SHP77 treated with DMSO at 0.1 percent for 48 hours (cell line): Measurements from ENCODE around the gene SSRP1.

Experiments used
- DNase-seq: peaks from one replicate; lab custom pipeline; 2025; lab: John Stamatoyannopoulos, UW

SSRP1 gene

DNA sequence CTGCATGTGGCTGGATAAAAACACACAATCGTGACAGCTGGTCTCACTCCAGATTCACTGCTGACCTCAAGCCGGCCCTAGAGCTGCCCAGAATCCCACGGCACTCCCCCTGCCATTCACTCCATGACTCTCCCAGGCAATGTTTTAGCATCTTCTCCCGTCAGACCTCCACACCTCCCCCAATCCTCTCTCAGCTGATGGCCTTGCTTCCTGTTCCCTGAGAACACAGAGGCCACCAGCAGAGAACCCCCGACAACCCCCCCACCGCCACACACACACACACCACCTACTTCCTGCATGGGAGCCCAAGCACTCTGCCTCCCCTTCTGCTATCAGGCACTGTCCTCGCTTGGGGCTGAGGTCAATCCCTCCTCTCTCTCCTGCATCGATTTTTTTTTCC is 20.2 kb downstream of the SSRP1 start:
- no peak for DNase-seq

- no peak for DNase-seq
Measured at GRCh38 chr11:57314221-57314973, 21.3 kb downstream of the SSRP1 start.

DNA sequence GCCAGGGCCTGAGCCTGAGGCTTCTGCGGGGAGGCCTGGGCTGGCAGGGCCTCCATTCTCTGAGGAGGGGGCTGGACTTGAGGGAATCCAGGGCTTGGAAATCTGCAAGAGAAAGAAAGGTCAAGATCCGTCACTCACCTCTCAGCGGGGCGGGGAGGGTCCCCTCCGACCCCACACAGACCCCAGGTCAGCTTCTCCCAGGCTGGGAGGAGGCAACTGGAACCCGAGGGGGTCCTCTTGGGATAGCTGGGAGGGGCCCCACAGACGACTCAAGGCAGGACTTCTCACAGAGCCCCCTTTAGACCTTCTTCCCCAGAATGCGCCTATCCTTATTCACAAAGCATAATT is 21.9 kb downstream of the SSRP1 start:
- DNase-seq: no peak

DNA sequence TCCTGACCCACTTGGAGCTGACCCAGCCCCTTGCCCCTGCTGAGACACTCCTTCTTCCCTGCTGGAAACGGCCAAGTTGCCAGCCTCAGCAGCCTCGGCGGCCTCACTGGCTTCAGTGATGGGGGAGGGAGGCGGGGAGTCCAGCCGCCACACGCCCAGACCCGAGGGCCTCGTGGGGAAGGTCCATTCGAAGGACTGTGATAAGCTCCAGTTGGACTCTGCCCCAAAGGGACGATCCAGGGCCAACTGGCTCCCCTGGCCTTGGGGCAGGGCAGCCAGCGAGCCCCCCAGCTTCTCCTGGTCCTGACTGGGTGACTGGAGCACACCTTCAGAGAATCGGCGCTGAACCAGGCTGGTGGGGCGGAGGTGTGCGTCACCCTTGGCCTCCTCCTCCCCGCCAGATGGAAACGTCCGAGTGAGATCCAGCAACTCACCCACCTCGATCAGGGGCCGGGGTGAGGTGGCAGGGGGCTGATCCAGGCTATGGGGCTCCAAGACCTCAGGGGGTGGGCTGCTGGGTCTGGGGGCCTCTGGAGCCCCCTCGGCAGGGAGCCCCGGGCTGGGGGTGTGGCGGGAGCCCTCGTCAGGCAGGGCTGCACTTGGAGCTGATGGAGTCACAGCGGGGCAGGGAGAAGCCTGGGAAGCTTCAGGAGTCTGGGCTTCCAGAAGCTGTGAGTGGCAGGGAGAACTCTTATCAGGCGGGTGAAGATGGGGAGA is 22.5 kb downstream of the SSRP1 start:
- DNase-seq: no peak

DNA sequence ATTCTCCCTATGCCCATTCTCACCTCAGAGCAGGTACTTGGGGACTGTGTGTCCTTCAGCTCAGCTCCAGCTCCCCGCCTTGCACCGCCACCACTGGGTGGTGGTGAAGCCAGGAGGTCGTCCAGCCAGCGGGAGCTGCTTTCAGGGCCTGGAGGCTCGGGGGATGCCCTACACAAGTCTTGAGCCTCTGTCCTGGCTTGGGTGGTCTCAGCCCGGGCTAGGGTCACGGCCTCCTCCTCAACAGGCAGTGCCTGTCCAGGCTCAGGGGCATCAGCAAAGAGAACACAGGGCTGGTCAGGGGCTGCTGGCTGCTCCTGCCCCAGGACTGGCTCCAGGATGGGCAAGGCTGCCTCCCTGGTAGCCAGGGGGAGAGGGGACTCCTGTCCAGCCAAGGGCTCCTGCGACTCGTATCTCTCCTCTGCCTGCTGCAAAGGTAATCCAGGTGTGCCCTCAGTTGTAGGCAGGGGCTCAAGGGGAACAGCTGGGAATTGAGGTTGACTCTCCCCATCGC is 23.1 kb downstream of the SSRP1 start:
- no peak for DNase-seq

DNA sequence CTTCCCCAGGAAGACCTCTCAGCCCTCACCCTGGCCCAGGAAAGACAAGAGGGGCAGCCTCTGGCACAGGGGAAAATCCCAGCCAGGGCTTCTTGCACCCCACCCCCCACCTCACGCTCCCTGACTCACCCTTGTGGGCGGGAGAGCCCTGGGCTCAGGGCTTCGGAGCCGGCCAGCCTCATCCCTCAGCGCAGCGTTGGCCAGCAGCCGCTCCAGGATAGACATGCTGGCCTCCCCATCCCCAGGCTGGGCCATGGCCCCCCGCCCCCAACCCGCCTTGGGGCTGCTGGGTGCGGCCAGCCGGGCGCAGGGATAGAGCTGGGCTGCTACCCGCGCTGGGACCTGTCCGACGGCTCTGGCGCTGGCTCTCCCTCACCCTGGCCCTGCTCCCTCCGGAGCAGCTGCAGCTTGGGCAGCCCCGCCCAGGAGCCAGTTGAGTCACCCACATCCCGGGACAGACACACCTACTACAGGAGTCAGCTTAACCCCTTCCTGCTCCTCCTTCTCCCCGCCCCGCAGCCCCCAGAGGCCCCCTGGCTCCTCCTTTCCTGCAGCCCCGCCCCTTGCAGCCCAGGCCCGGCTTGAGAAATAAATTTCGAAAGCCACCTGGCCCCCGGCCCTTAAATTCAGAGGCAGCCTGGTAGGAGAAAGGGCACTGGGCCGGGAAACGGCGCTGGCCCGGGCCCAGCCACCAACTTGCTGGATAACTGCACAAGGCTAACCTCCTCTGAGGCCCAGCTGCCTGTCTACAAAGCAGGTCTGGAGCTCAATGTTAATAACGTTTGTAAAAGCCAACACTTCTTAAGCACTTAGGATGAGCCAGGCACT is 24.4 kb downstream of the SSRP1 start:
- DNase-seq: peak; percentile 60

GRCh38 chr11:57310630-57311086 is 25.0 kb downstream of the SSRP1 start:
- DNase-seq: no peak

DNA sequence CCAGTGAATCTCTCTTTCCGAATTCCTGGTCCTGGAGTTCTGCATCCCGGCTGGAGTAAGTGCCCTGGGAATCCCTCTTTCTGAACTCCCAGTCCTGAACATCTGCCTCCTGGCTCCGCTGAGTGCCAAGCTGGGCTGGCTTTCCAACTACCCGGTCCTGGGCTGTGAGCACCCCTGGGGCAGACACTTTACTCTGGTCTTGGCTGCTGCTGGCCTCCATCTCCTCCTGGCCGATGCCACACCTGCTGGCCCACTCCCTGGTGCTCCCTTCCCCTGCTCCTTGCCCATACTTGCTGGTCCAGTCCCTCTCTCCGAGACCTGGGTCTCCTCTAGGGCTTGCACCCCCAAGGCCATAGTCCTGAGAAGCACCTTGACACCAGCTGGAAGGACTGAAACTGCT is 25.6 kb downstream of the SSRP1 start:
- DNase-seq: no peak

DNA sequence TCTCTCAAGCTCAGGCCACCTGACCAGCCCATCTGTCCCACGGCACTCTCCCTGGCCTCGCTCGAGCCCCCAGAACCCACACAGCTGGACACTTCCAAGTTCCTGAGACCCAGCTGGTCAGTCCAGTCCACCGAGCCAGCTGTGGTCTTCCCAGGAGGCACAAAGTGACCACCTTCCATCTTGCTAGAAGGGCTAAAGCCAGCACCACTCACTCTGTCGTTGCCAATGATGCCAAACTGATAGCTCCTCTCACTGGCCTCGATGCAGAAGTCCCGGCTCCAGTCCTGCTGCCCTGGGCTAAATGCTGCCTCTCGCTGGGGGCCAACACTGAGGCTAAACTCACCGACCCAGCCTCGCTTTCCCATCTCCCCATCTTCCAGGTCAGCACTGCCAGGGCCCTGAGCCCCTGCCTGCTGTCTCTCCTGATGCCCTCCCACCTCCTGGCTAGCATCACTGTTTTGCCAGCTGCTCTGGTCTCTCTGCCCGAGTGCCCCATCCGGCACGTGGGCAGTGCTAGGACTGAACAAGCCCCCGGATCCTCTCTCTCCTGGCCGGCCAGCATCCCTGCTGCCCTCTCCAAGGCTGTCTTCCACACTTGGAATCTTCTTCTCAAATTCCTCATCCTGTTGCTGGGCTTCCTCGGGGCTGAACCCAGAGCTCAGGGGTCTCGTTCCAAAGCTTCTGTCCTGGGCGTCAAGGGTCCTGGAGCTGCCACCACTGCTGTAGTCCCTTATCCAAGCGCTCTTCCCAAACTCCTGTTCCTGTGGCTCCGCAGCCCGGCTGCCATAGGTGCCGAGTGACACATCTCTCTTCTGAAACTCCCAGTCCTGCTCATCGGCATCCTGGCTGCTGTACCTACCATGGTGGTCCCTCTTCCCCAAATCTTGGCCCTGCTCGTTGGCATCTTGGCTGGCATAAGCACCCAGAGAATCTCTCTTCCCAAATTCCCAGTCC is 26.3 kb downstream of the SSRP1 start:
- DNase-seq: no peak

DNA sequence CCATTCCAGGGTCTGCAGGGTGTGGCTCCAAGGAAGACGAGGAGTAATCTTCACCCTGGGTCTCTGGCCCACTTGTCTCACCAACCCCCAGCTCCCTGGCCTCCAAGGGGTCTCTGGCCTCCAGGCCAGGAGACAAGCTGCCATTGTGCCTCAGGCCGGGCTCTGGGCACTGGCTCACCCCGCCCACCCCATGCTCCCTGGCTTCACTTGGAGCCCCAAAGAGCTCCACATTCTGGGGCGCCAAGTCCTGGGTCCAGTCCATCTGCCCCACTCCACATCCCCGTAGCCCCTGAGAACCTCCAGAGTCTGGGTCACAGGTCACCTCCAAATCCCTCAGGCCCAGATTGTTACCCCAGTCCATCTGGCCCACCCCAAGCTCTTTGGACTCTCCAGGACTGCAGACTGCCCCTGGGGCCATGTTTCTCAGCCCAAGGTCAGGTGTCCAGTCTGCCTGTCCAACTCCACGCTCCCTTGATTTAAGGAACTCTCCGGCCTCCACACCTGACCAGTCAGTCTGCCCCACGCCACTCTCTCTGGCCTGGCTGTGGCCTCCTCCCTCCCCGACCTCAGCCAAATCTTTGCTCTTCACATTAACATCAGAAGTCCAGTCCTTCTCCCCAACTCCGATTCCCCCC is 27.1 kb downstream of the SSRP1 start:
- no peak for DNase-seq

DNA sequence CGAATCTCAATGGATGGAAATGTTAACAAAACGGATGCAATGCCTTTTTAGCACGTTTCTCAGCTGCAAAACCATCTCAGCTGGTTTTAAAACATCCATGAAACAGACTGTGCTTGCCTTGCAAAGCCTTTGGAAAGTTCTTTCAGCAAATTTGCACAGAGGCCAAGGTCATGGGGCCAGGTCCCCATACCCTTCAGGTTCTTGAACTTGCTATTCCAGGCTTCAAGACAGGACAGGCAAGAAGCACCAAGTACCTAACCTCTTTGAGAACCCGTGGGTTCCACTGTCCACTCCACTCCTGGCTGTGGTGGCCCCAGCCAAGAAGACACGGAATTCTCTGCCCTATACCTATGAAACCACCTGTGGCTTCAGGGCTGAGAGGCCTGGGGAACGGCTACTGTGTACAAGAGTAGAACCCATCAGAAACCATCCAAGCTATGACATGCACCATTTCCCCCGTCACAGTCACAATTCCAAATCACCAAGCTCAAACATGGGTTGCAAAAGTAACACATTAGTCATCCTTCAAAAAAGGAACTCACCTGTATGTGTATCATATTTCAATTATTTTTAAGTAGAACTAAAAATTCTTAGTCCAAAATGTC is 27.9 kb downstream of the SSRP1 start:
- no peak for DNase-seq

GRCh38 chr11:57306940-57307565 is 28.6 kb downstream of the SSRP1 start:
- no peak for DNase-seq

DNA sequence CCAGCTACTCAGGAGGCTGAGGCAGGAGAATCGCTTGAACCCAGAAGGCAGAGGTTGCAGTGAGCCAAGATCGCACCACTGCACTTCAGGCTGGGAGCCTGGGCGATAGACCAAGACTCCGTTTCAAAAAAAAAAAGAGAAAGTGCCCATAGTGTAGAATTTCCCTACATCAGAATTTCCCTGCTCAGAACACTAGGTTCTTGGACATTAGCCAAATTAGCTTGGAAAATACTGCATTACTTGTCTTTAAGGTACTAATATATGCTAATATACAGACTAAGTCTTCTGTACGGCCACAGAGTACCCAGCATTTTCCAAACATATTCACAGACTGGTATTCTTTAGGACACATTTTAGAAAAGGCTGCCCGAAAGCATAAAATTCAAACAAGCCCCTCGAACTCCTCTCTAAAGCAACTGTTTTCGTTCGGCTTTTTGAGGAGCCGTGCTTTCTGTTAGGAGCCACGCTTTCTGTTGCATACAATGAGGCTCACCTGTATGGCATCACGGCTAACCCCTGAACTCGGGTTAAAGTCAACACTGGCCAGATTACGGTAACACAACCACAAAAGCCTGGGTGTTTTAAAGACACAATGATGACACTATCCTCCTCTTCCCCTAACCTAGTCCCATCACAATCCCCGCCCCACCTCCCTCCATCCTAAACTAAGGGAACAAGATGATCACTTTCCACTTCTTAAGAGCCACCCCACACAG is 29.4 kb downstream of the SSRP1 start:
- no peak for DNase-seq

DNA sequence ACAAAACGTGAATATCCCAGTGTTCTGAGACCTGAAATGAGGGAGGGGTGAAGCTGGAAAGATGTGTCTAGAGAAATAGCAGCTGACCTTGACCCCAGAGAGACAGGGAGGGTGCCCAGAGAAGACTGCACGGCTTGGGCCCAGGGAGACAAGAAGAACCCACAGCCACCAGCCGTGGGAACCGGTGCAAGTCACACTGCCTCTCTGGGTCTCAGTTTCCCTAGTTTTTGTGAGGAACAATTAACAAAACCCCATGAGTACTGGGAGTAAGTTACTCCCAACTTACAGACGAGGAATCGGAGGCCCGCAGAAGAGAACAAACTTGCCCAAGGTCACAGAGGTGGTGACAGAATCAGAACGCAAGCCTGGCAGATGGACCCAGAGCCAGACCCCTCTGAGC is 30.2 kb downstream of the SSRP1 start:
- DNase-seq: no peak

- DNase-seq: peak; percentile 63
Measured at GRCh38 chr11:57303990-57304579, 31.6 kb downstream of the SSRP1 start.

DNA sequence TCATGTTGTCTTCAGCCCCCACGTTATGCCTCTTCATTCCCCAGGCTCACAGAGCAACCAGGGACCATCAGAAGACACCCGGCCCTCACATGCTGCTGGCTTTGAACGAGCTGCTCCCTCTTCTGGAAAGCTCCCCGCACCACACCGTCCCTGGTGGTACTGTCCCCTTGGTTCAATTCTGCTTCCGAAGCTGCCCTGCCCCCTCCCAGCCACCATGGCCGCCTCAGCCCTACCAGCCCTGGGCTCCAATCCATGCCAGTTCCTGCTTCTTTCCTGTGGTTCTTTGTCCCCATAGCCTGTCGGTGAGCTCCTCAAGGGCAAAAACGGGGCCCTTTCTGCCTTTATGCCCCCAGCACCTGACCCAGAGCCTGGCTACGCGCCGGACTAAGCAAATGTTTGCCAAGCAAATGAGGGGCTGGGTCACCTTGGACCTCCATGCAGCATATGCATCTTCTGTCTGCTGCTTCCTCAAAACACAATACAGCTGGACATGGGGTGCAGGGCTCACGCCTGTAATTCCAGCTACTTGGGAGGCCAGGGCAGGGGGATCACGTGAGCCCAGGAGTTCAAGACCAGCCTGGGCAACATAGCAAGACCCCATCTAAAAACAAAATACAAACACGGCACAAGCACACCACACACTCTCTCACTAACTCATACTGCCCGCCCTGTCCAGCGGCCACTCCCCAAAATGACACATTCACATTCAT is 32.3 kb downstream of the SSRP1 start:
- DNase-seq: peak; percentile 53

GRCh38 chr11:57302489-57302888 is 33.2 kb downstream of the SSRP1 start:
- DNase-seq: no peak

DNA sequence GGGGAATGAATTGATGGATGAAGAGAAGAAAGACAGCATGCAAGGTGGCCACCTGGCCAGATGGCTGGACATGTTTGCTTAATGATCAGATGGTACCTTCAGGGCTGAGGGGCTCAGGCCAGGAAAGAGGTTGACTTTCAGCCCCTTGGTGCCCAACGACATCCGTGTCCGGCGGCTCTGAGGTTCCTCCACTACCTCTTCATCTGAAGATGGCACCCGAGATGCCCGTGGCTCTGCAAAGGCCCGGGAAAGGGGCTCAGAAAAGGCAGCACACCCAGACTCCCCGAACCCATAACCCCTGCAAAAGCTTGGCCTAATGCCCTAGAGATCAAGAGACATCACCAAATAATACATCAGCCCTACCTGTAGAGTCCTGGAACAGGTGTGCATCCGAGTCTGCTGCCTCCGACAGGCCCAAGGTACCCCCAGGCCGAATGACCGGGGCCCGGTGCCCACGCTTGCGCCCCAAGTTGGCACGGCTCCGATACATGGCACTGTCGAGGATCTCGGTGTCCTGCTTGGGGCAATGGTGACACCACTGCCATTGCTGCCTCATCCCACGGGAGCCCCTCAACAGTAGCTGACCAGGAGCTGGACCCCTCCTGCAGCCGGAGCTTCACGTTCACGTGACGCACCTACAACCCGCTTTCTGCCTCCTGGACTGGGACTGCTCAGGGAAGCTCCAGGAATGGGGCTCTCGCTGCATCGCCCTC is 33.8 kb downstream of the SSRP1 start:
- DNase-seq: no peak
